ENCODE results near the gene FBXO48.
"Not testable (repeated sequence)": the region's sequence is repeated elsewhere in the genome, so short reads cannot be mapped to it uniquely, and the experiment has no call there.

Gene FBXO48

DNA sequence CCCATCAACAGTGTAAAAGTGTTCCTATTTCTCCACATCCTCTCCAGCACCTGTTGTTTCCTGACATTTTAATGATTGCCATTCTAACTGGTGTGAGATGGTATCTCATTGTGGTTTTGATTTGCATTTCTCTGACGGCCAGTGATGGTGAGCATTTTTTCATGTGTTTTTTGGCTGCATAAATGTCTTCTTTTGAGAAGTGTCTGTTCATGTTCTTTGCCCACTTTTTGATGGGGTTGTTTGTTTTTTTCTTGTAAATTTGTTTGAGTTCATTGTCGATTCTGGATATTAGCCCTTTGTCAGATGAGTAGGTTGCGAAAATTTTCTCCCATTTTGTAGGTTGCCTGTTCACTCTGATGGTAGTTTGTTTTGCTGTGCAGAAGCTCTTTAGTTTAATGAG lies 20.7 kb downstream of the FBXO48 start:
- H3K4me3 ChIP-seq (ENCODE audit: low read length); DNase-seq (ENCODE audit: low read depth, low spot score): not testable (repeated sequence)

DNA sequence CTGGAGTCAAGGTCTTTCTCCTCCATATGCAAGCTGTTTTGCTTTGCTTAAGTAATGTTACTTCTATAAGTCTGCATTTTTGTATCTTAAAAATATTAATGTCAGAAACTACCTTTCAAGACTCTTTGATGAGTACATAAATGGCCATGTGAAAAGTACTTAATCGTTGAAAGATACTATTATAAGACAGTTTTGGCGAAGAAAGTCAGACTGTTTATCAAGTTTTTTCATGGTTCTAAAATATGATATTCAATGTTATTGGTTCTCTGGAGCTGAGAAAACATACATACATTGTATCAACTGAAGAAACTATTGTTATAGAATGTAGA lies 25.1 kb downstream of the FBXO48 start:
- DNase-seq (ENCODE audit: low read depth, low spot score): no peak
- no peak overlapping the region for H3K4me3 ChIP-seq (ENCODE audit: low read length)

GRCh38 chr2:68441179-68441993 lies 25.7 kb downstream of the FBXO48 start:
- peak; percentile 89 for DNase-seq (ENCODE audit: low read depth, low spot score)
- no peak overlapping the region for H3K4me3 ChIP-seq (ENCODE audit: low read length)

DNA sequence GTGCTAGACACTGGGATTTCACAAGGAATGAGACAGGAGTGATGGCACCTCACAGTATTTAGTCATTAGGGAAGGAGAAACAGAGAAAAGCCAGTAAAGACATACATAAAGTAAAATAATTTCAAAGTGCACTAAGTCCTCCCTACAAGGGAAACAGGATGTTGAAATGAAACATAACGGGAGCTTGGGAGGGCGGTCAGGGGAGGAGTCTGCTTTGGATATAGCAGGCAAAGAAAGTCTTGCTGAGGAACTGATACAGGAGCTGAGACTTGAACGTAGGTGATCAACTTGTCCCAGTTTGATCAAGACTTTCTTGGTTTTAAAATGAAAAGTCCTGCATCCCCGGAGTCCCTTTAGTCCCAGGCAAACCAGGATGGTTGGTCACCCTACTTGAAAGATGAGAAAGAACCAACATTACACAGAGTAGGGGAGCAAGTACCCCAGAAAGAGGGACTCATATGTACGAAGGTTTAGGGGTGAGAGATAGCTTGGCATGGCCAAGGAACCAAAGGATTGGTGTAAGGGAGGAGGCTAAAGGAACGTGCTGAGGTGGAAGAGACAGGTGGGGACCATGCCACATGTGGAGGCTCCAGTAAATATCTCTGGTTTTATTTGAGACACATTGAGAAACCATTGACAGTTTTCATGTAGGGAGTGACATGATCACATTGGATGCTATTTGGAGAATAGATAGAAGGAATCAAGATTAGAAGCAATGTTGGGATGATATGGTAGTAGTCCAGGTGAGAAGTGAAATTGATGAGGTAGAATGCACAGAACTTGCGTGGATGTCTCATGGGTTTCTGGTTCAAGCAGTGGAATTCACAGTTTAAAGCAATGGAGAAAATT lies 28.4 kb downstream of the FBXO48 start:
- no peak overlapping the region for H3K4me3 ChIP-seq (ENCODE audit: low read length)
- no peak for DNase-seq (ENCODE audit: low read depth, low spot score)

DNA sequence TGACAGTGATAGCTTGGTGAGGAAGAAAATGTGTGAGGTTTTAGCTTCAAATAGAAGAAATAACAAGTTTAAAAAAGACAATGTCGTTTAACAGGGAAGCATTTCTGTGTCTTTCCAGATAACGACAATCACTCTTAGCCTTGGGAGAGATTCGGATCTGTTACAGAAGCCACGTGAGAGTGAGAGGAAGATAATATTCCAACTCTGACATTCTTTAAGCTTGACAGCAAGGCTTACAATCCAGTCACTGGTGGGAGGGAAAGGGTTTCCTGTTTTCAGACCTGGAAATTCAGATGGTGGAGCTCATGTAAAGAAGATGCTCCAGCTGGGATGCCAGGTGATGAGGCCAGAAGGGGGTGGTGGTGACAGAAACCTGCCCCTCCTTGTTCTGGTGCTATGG lies 30.8 kb downstream of the FBXO48 start:
- DNase-seq (ENCODE audit: low read depth, low spot score): no peak
- H3K4me3 ChIP-seq (ENCODE audit: low read length): no peak overlapping the region

DNA sequence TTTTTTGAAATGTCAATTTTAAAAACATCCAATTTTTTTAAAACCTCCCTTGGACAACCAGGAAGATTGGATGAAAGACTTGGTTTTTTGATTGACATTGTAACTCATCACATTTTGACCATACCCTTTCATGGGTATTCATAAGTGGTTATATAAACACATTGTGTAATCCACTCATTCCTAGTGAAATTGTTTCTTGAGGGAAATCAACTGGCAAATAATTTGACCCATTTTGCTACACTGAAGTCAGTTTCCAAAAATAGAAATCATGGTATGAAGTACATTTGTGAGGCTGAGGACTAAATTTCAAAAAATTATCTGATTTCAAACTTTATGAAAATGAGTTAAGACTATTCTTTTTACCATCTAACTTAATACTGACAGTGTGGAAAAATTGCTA lies 31.5 kb downstream of the FBXO48 start:
- no peak overlapping the region for H3K4me3 ChIP-seq (ENCODE audit: low read length)
- no peak for DNase-seq (ENCODE audit: low read depth, low spot score)

DNA sequence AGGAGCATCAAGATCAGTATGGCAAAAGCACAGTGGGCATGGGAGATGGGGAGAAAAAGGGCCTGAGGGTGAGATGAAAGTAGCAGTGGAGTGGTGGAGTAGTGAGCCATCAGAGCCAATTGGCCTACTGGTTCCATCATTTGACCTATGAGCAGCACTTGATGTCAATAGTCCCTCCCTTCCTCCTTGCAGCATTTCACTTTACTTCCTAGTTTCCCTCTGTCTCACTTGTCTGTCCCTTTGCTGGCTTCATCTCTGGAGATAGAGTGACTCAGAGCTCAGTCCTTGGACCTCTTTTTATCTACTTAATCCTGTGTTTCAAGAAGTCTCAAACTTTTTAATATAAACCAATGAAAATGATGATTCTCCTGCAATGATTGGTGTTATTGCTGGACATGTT lies 32.1 kb downstream of the FBXO48 start:
- DNase-seq (ENCODE audit: low read depth, low spot score): no peak
- H3K4me3 ChIP-seq (ENCODE audit: low read length): no peak overlapping the region

DNA sequence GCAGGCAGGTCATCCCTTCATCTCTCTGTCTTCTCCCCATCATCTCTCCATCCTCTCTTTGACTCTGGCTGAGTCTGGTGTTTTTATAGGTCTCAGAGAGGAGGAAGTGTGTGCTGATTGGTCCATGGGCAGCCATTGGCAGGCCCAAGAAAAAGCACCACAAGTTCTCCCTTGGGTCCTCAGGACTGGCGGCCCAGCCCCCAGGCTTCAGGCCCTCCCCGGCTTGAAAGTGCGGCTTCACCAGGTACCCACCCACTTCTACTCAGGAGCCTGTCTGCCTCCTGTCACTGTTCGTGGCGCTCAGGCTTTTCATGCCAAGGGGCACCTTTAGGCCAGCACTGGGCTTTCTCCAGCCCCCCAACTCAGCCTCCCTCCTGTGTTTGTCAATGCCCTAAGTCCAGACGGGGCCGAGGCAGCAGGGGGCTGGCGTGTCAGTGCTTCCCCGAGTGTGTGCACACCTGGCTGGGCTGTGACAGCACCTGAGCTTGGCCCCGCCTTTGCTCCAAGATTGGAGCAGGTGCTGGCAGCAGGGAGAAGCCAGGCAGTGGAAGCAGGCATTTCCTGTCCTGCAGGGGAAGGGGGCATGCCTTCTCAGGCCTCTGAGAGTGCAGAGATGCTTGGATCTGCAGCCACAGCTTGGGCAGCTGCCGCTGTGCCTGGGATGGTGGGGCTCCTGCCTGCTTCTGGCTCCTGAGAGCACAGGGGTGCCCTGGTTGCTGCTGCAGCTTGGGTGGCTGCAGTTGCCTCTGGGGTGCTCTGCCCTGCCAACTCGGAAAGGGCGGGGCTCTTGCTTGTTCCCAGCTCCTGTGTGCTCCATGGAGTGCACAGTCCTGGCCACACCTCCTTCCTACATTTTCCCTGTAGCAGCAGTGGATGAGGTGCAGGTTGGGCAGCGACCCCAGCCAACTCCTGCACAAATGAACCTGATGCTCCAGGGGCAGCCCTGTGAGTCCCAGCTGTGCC lies 34.1 kb downstream of the FBXO48 start:
- H3K4me3 ChIP-seq (ENCODE audit: low read length): no peak overlapping the region
- DNase-seq (ENCODE audit: low read depth, low spot score): no peak

DNA sequence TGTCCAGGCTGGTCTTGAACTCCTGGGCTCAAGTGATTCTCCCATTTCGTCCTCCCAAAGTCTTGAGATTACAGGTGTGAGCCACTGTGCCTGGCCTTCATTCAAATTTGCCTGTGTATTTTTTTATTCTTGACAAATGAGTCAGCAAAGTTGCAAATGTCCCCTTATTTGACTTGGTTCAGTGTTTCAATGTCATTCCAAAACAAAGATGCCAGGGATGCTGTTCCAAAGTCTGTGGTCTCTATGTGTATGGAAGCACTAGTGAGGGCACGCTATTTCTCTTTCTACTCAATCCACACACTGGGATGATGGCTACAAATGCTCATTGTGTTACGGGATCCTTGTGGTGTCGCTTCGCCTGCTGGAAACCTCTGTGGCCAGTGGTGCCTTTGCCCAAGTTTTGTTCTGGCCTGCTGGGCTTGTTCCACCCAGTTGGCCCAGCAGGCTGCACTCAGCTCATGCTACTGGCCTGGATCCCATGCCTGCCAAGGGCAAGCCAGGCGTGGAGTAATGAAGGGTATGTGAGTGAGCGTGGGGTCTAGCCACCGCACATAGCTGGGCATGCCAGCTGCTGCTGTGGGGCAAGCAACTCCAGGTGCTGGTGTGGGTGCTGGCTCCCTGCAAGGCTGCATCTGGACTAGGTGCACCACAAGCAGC lies 35.6 kb downstream of the FBXO48 start:
- H3K4me3 ChIP-seq (ENCODE audit: low read length): no peak overlapping the region
- no peak for DNase-seq (ENCODE audit: low read depth, low spot score)

- no peak for DNase-seq (ENCODE audit: low read depth, low spot score)
- H3K4me3 ChIP-seq (ENCODE audit: low read length): no peak overlapping the region
Observed at GRCh38 chr2:68429311-68429826, 37.7 kb downstream of the FBXO48 start.

GRCh38 chr2:68428746-68429145 lies 38.3 kb downstream of the FBXO48 start:
- no peak overlapping the region for H3K4me3 ChIP-seq (ENCODE audit: low read length)
- no peak for DNase-seq (ENCODE audit: low read depth, low spot score)

- DNase-seq (ENCODE audit: low read depth, low spot score): no peak
- H3K4me3 ChIP-seq (ENCODE audit: low read length): no peak overlapping the region
Observed at GRCh38 chr2:68428126-68428525, 39.0 kb downstream of the FBXO48 start.

- no peak overlapping the region for H3K4me3 ChIP-seq (ENCODE audit: low read length)
- no peak for DNase-seq (ENCODE audit: low read depth, low spot score)
Observed at GRCh38 chr2:68426848-68427579, 40.1 kb downstream of the FBXO48 start.

- H3K4me3 ChIP-seq (ENCODE audit: low read length): no peak overlapping the region
- no peak for DNase-seq (ENCODE audit: low read depth, low spot score)
Observed at GRCh38 chr2:68426446-68426845, 40.6 kb downstream of the FBXO48 start.

DNA sequence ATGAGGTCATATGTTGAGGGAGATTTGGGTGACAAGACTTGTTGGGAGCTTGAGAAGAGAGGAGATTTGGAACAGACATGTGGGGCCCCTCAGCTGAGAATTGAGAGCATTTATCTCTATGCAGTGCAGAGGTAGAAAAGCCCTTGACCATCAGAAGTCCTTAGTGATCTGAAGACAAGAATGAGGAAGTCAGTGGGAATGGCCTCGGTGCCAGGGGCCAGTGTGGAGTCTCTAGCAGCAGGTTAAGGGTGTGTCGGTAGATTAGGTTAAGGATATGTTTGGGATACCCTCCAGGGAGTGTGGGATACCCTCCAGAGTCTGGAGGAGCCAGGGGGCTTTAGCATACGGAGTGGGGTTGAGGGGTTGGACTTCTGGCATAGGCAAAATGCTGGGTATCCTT lies 41.6 kb downstream of the FBXO48 start:
- H3K4me3 ChIP-seq (ENCODE audit: low read length): no peak overlapping the region
- no peak for DNase-seq (ENCODE audit: low read depth, low spot score)

DNA sequence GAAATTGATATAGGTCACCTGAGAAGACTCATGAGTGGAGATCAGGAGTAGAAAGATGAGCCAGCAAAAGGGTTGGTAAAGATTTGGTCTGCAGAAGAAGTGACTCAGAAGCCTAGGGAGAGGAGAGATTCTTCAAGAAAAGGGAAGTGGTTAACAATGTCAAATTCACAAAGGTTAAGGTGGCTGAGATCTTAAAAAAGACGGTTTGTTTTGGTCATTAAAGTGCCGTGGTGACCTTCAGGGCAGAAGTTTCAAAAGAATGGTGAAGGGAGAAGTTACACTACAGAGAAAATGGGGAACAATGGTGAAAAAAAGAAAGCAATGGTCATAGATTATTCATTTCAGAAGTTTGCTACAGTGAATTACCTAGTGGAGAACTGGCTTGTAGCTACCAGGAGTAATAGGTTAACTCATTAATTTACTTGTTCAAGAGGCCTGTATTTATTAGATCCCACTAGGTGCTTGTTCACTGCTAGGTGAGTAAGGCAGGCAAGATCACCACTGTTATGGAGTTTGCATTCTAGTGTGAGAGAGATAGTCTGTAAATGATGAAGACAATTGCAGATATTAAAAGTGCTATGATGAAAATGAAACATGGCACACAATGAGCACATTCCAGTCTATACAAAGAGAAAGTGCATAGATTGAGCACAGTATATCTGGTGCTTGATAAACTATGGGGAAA lies 43.0 kb downstream of the FBXO48 start:
- H3K4me3 ChIP-seq (ENCODE audit: low read length): no peak overlapping the region
- no peak for DNase-seq (ENCODE audit: low read depth, low spot score)

DNA sequence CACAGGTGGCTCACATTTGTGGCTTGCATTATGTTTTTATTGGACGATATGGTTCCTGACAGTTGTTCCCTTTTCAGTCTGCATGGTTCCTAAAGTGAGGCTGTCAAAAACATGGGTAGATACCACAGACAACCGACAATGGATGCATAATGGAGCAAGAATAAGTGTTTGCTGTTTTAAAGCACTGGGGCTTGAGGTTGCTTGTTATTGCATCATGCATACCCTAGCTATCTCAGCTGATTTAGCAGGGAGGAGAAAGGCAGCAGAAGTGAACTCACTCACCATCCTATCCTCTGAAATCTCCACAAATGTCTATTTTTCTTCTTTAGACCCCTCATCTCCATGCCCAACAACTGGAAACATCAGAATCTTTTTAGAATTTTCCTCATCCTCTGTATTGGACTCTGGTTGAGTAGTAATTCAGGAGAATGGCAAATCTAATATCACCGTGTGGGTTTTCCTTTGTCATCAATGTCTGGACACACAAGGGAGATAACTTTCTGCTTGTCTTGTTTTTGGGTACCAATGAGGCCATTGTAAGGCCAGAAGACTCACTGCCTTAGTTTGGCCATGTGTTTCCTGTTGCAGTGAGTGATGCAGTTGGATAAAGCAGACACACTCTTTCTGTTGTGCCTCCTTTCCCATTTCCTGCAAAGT lies 46.7 kb downstream of the FBXO48 start:
- no peak for DNase-seq (ENCODE audit: low read depth, low spot score)
- no peak overlapping the region for H3K4me3 ChIP-seq (ENCODE audit: low read length)

Data from Jurkat, Clone E6-1 (cell line).